ENCODE results near the gene JAK2. TPM values are rescaled to one million over a fixed set of nuclear protein-coding genes. Genes with fewer than 3 reads are reported as not detected.

Gene JAK2
- total and polyA plus RNA-seq, 2 of the 4 experiments (the other 2 are of a cell fraction), result 2.3 to 6.1 TPM

GRCh38 chr9:4955836-4956235, 29.2 kb upstream of the JAK2 start:
- CTCF ChIA-PET, result no interaction called here
- dilution Hi-C loops (cut with HindIII; ENCODE audit: low sequenced_read_pairs, unreplicated experiment), result no loop called here
- Histone ChIP-seq H2AFZ (replicated peaks; ENCODE audit: low read length, poor library complexity) (no peak overlapping the region), H3K9me3 (ENCODE audit: control insufficient read depth, insufficient read depth, low read length) (no peaks in the 10 kb centered on the region), H3K56ac (ENCODE audit: extremely low read depth, insufficient read depth, low read length) (no peak overlapping the region), H3K4me3 (ENCODE audit: insufficient read depth, low read depth, low read length) (no peak overlapping the region), H3K27me3 (ENCODE audit: control insufficient read depth, insufficient read depth, low read length) (no peaks in the 10 kb centered on the region), H4K8ac (ENCODE audit: low read depth in 2 of 2, low read length in 2 of 2) (no peak overlapping the region), H4K5ac (ENCODE audit: low read depth, low read length) (no peak overlapping the region), H2BK5ac (ENCODE audit: low read depth, low read length, poor library complexity, severe bottlenecking) (no peak overlapping the region), H2AK5ac (ENCODE audit: low read depth, low read length) (no peak overlapping the region), H2AK9ac (replicated peaks; ENCODE audit: low read depth, low read length, poor library complexity) (no peak overlapping the region), H3K14ac (replicated peaks; ENCODE audit: low read depth, low read length) (no peak overlapping the region), H3K27ac (ENCODE audit: insufficient read depth, low read length) (no peak overlapping the region), H2BK120ac (ENCODE audit: low read depth, low read length) (no peak overlapping the region), H3K4me2 (ENCODE audit: low read depth, low read length) (no peak overlapping the region), H3K36me3 (ENCODE audit: control insufficient read depth, insufficient read depth, low read length) (no peaks in the 10 kb centered on the region), H4K20me1 (ENCODE audit: insufficient read depth, low read length) (no peaks in the 10 kb centered on the region), H3K79me1 (ENCODE audit: low read depth in 1 of 2, low read length in 2 of 2) (no peaks in the 10 kb centered on the region), H2BK15ac (ENCODE audit: low read depth, low read length) (no peak overlapping the region), H3K9ac (ENCODE audit: low read depth, low read length) (no peak overlapping the region), H4K91ac (ENCODE audit: insufficient read depth, low read depth, low read length) (no peak overlapping the region), H3K4me1 (ENCODE audit: control insufficient read depth, insufficient read depth, low read length) (no peaks in the 10 kb centered on the region), H3K18ac (ENCODE audit: low read depth, low read length) (no peak overlapping the region), H3K9me1 (ENCODE audit: insufficient read depth, low read length) (no peaks in the 10 kb centered on the region), H3K23ac (ENCODE audit: low read depth, low read length) (no peak overlapping the region), H3K4ac (ENCODE audit: low read depth, low read length) (no peak overlapping the region), H2BK20ac (ENCODE audit: low read depth, low read length) (no peak overlapping the region)
- intact Hi-C loops (cut with micrococcal nuclease), result no loop called here
- no TSS peak for BruUV-seq (replicated peaks)
- WGBS, 2 experiments (ENCODE audit: extremely low coverage in 2 of 2, insufficient read length in 1 of 2), result no CpG with 5 or more reads among the region's 2 CpGs
- ATAC-seq (ENCODE audit: low read depth), result no peak; the same call in 1 of the 2 replicates
- in situ Hi-C loops (cut with MboI; ENCODE audit: low sequenced_read_pairs), result no loop called here
- POLR2A ChIA-PET (ENCODE audit: unreplicated experiment), result no interaction called here
- TF ChIP-seq MAFK (IDR thresholded peaks at IDR 0.05; ENCODE audit: low read depth, low read length) (no peak), RFX5 (IDR thresholded peaks at IDR 0.05; ENCODE audit: low read depth, low read length) (no peak), POLR2A (IDR thresholded peaks at IDR 0.05; ENCODE audit: low read depth, low read length) (no peak), NFE2L2 (IDR thresholded peaks at IDR 0.05; ENCODE audit: low read depth, low read length) (no peak), SMC3 (IDR thresholded peaks at IDR 0.05; ENCODE audit: low read depth, low read length) (no peak), CHD1 (IDR thresholded peaks at IDR 0.05; ENCODE audit: low read depth, low read length) (no peak), BHLHE40 (IDR thresholded peaks at IDR 0.05; ENCODE audit: low read depth, low read length) (no peak), MAZ (IDR thresholded peaks at IDR 0.05; ENCODE audit: borderline replicate concordance, low read depth, low read length) (no peak), CTCF (conservative IDR thresholded peaks at IDR 0.05; ENCODE audit: low read depth, low read length) (no peak), USF2 (IDR thresholded peaks at IDR 0.05; ENCODE audit: low read depth, low read length) (no peak), FOS (IDR thresholded peaks at IDR 0.05; ENCODE audit: low read depth, low read length) (no peak), RCOR1 (IDR thresholded peaks at IDR 0.05; ENCODE audit: insufficient replicate concordance, low read length) (no peak), ELK1 (IDR thresholded peaks at IDR 0.05; ENCODE audit: borderline replicate concordance, low read depth, low read length) (no peak), CEBPB (IDR thresholded peaks at IDR 0.05; ENCODE audit: low read depth, low read length) (no peak)
- DNase-seq, result peak; percentile 28
